ENCODE results near the gene CD2BP2.
"Not testable (repeated sequence)": the region's sequence is repeated elsewhere in the genome, so short reads cannot be mapped to it uniquely, and the experiment has no call there.

The CD2BP2 gene

DNA sequence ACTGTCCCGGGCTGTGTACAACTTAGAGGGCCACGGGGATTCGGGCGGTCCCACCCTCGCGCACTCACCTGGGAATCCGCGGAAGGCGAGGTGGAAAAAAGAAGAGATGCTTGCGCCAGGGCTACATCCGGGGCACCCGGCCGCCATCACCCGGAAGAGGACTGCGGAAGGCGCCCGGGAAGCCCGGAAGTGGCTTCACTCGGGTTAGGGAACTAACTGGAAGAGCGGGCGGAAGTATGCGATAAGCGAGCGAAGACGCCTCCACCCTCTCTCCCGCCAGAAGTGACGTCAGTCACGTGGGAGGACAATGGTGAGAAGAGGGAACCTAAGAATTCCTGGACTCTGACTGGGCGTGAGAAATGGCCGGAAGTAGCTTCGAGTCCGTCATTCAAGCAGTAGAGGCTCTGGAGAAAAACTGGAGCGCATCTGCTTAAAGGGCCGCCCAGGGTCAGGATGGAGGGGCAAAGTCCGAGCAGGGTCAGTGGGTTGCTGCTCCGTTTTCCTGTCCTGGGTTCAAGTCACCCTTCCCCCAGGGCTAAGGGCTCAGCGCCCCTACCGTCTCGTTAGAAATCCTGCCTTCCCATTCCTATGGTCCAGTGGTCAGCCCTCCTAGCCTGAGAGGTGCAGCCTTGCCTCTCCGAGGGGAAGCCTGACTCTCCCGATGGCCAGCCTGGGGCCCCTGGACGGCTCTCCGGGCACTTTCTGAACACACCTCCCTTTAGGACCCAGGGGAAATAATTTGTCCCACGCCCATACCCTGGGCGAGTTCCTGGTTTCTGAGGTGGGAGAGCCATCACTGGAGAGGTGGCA lies at the start of gene CD2BP2:
Gene CD2BP2, minus strand, starts transcription at position 165 of the 810 bp plus-strand sequence. CDS start 627 bp downstream, outside the sequence.
- DNase-seq = peak; percentile 86

DNA sequence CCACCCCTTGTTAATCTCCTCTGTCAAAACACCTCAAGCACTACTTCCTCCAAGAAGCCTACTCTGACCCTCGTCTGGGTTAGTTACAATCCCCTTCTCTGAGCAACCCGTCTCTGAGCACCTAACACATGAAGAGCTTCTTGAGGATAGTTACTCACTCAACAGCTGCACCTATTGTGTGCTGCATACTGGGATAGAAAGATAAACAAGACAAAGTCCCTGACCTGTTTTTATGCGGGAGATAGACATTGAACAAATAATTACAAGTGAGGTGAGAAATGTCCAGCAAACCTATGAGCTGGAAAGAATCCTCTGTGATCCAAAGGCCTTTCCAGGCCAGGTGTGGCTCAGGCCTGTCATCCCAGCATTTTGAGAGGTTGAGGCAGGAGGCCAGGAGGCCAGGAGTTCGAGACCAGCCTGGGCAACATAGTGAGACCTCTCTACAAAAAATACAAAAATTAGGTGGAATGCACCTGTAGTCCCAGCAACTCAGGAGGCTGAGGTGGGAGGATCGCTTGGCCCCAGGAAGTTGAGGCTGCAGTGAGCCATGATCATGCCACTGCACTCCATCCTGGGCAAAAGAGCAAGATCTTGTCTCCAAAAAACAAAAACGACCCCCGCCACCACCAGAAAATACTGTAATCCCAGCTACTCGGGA lies 46.8 kb upstream of the CD2BP2 start:
- no peak for DNase-seq

DNA sequence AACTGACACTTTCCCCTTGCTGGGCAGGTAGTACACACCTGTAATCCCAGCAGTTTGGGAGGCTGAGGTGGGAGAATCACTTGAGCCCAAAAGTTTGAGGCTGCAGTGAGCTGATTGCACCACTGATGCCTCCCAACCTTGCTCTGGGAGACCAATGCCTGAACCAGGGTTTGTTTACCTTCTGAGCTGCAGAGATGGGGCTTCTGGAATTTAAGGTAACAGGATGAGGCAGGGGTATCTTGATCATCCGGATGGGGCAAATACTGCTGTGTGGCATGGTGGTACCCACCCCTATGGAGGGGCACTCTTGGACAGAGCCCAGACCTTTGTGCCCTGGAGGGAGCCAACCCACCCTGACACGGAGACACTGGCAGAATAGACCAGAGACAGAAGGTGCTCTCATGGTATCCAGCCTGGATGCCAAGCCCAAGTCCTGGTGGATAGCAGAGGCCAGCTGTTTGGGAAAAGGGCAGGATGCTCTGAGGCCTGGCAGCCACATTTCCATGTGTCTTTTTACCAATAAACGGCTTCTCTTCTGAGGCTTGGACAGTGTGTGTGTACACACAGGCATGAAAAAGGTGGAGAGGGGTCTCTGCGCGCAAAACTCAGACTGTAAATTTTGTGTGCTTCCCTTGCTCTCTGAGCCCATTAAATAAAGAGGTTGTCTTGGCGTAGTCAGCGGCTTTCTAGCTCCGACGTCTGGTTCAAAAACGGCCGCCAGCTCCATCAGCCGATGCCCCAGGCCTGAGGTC lies 44.5 kb upstream of the CD2BP2 start:
- DNase-seq = no peak

DNA sequence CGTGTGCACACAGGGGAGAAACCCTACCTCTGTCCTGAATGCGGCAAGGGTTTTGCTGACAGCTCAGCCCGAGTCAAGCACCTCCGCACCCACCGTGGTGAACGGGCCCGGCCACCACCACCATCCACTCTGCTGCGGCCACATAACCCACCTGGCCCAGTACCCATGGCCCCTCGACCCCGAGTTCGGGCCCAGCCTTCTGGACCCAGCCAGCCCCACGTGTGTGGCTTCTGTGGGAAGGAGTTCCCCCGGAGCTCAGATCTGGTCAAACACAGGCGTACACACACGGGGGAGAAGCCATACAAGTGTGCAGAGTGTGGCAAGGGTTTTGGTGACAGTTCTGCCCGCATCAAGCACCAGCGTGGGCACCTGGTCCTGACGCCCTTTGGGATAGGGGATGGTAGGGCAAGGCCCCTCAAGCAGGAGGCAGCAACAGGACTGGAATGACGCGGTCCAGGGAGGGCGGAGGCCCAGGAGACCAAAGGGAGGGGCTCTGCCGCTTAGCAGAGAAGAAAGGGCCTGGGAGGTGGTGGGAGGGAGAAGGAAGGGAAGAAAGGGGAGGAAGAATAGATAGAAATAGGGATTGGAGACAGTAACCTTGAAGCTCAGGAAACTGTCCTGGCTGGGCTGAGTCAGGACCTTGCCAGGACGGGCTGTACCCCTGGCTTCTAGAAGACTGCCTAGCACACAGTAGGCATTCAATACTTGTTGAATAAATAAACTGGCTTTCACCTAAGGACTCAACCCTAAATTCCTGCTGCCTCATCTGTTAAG lies 43.7 kb upstream of the CD2BP2 start:
- DNase-seq = no peak

DNA sequence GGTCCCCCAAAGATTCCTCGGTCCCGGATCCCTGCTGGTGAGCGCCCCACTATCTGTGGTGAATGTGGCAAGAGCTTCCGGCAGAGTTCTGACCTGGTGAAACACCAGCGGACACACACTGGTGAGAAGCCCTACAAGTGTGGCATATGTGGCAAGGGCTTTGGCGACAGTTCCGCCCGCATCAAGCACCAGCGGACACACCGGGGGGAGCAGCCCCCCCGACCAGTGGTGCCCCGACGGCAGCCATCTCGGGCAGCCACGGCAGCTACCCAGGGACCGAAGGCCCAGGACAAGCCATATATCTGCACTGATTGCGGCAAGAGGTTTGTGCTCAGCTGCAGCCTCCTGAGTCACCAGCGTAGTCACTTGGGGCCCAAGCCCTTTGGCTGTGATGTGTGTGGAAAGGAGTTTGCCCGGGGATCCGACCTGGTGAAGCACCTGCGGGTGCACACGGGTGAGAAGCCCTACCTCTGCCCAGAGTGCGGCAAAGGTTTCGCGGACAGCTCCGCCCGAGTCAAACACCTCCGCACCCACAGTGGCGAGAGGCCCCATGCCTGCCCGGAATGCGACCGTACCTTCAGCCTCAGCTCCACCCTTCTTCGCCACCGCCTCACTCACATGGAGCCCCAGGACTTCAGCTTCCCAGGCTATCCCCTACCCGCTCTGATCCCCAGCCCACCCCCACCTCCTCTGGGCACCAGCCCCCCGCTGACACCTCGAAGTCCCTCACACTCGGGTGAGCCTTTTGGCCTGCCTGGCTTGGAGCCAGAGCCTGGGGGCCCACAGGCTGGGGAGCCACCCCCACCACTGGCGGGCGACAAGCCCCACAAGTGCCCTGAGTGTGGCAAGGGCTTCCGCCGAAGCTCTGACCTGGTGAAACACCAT lies 42.9 kb upstream of the CD2BP2 start:
- no peak for DNase-seq

DNA sequence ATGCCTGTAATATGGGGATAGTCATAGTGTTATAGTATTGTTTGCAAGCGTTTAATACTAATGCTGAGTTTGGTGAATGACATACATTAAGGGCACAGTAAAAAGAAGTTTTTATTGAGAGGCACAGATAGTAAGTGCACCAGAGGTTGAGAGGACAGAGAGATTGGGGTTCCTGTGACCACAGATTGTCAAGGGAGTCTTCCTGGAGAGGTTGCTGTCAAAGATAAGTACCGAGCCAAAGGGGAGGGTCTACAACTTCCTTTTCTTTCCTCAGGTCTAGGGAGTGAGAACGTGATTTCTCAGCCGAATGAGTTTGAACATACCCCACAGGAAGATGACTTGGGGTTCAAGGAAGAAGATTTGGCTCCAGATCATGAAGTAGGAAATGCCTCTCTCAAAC lies 41.9 kb upstream of the CD2BP2 start:
- DNase-seq = no peak

DNA sequence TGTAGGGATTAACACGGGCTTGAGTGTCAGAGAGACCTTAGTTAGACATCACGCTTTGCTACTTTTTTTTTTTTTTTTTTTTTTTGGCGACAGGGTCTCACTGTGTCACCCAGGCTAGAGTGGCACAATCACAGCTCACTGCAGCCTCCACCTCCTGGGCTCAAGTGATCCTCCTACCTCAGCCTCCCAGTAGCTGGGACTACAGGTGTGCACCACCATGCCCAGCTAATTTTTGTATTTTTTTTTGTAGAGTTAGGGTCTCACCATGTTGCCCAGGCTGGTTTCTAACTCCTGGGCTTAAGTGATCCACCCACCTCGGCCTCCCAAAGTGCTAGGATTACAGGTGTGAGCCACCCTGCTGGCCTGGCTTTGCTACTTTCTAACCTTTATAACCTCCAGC lies 41.5 kb upstream of the CD2BP2 start:
- DNase-seq = not testable (repeated sequence)

DNA sequence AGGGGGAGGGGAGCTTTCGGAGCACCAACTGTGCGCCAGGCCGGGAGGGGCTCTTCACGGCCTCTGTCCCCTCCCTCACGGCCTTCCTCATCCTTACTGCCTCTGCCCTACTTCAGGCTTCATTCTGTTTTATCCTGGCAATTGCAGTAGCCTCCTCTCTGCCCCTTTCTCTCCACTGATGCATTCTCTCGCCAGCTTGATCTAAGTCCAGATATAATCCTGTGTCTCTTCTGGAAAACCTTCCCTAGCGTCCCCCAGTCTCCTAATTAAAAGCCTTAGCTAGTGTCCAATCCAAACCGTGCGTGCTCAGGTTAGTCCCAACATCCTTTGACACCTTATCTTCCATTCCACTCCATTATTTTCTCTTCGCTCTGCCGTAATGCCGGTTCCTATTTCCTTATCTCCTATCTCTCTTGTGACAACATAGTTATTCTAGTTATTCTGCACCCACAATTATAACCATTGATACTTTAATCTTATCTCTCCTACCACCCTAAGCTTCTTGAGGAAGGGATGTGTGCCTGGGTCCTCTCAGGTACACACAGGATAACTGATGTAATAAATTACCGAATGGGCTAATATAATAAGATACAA lies 41.0 kb upstream of the CD2BP2 start:
- no peak for DNase-seq

DNA sequence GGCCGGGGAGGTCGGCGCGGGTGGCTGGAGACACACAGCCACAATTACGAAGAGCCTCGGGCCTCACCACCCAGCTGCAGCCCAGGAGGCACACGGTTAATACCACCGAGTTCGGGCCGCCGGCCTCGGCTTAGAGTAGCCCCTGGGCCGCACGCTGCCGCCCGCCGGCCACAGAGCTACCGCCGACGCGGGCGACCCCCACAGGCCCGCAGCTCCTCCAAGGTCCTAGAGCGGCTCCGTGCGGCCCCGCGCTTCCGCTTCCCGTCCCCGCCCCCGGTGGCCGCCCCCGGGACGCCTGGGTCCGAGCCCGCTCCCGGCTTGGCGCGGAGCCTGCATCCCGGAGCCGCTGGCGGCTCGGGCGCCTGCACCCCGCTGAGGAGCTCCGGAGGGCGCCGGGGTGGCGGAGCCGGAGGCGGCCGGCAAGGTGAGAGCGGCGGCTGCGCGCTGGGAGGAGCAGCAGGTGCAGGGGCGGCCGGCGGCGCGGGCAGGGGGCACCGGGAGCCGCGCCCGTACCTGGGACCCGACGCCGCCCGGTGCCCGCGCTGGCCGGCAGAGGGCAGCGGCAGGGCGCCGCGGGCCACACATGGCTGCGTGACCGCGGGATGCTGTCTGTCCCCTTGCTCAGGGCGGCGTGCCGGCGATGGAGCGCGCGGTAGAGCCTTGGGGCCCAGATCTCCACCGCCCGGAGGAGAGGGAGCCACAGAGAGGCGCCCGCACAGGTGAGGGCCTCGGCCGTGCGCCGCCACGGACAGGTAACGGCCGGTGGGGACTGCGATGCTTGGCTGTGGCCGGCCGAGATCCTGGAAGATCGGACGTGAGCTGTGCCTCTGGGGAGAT lies 40.3 kb upstream of the CD2BP2 start, which contains the start of gene ZNF48:
Gene ZNF48, plus strand, starts transcription at position 266 of the 837 bp plus-strand sequence. Its CDS starts 375 bp downstream, at position 641.
- peak; percentile 59 for DNase-seq

DNA sequence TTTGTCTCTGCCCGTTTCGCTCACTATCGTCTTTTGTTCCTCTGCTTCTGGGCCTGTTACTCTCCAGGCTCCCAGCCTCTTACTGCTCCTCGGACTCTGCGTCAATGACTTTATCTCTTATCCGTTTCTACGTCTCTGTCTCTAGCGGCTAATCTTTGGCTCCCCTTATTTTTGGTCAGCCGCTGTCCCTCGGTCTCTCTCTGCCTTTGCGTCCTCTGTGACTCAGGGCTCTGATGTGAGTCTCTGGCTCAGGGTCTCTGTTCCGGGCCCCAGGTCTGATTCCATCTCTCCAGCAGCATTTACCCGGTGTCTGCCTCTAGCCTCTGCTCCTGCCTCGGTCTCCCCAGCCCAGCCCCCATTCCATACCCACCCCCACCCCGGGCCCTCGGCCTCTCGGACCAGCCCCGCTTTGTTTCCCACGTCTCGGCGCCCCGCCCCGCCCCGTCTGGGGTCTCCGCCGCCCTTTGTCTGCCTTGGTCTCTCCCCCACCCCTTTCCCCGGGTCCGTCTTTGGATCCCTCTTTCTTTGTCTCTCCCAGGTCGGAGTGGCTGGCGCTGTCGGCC lies 39.6 kb upstream of the CD2BP2 start:
- no peak for DNase-seq

DNA sequence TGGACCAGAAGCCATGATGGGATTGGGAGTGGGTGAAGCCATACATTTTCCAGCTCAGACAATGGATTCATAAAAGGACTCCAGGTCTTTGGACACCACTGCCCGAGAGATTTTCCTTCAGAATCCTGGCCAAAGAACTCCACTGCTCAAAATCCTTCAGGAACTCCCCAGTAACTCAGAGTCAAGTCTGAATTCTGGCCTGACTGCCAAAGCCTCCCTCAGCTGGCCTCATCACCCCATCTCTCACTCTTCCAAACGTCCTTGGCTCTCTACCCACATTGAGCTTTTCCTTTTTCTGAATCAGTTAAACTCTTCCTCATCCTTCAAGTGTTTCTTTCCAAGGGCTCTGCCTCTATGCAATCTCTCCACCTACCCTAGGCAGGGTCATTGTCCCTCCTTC lies 28.4 kb upstream of the CD2BP2 start:
- no peak for DNase-seq

DNA sequence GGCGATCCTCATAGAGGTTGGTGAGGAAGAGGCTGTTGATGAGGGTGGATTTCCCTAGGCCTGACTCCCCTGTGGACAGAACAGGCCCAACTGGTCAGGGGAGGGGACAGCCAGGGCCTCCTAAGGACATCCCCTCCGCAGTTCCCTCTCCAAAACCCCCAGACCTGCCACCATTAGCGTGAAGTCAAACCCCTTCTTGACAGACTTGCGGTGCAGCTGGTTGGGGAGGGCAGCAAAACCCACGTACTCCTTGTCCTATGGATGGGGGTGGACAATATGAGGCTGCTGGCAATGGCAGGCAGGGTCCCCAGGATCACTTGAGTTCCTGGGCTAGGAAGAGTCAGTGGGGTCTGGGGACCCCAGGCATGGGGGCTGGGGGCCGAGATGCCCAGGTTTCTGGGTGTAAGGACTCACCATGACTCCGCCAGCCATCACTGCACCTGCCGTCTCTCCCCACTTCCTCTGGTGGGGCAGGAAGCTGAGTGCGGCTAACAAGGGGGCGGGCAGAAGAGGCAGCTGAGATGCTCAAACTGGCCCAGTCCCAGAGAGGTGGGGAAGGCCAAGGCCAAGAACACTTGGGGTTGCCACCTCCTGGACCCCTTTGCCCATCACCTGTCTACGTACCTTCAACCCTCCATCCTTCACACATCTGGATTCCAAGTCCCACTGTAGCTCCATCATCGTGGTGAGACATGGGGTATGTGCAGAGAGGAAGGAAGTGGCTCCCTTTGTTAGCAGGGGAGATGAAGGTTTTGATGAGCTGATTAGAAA lies 27.2 kb upstream of the CD2BP2 start, which contains the start of gene SEPTIN1:
Gene SEPTIN1, minus strand, starts transcription at position 451 of the 771 bp plus-strand sequence. Its CDS starts 19 bp downstream, at position 432.
- DNase-seq = peak; percentile 73

DNA sequence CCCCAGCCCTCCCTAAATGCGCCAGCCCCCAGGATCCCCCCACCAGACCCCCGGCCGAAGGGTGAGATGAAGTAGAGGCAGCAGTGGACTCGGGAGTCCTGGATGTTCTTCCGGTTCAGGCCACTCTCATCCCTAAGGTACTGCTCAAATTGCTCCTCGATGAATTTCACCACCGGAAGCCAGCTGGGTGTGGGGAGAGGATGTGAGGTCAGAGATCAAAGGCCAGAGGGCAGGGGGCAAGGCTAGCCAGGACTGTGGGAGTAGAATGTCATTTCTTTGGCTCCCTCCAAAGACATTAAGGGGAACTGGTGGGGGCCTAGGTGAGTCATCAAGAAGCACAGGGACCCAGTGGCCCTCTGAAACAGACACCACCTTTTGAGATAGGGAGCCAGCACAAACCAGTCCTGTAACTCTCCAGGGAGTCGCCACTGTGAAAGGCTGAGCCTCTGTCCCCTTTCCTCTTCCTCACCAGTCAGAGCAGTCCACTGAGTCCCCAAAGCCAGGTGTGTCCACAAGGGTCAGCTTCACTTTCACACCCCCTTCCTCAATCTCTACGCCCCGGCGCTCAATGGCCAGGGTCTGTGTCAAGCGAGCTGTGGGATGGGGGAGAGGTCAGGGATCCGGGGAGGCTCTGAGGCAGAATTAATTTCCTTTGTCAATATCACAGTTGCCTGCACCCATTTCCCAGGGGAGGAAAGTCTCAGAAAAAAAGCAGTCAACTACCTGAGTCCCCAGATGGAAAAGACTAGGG lies 26.4 kb upstream of the CD2BP2 start:
- DNase-seq = no peak

DNA sequence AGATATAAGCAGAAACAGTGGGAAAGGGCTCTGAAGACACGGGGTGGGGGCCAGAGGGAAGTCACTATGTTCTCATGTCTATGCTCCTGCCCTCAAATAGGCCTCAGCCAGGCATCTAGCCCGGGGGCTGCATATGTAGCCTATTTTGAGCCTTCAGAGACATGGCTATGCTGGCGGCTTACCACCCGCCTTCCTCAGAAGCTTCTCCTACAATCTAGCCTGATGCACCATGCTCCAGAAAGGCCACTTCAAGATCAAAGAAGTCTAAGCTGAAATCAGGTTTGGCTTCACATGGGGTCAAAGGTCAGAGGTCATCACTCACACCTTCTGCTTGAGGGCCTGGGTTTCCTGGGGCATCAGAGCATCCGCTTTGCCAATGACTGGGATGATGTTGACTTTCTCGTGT lies 25.7 kb upstream of the CD2BP2 start:
- no peak for DNase-seq

DNA sequence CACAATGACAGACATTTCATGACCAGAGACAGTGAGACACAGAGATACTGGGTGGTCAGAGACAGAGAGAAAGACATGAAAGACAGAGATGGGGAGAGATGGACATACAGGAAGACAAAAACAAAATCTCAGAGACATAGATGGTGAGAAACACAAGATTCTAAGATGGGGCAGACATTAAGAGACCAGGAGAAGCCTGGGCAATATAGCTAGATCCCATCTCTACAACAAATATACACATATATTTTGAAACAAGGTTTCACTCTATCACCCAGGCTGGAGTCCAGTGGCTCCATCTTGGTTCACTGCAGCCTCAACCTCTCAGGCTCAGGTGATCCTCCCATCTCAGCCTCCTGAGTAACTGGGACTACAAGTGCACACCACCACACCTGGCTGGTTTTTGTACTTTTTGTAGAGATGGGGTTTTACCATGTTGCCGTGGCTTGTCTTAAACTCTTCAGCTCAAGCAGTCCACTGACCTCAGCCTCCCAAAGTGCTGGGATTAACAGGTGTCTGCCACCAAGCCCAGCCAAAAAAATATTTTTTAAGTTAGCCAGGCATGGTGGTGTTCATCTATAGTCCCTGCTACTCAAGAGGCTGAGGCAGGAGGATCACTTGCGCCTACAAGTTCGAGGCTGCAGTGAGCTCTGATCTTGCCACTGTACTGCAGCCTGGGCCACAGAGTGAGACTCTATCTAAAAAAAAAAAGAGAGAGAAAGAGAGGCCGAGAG lies 25.1 kb upstream of the CD2BP2 start:
- no peak for DNase-seq

DNA sequence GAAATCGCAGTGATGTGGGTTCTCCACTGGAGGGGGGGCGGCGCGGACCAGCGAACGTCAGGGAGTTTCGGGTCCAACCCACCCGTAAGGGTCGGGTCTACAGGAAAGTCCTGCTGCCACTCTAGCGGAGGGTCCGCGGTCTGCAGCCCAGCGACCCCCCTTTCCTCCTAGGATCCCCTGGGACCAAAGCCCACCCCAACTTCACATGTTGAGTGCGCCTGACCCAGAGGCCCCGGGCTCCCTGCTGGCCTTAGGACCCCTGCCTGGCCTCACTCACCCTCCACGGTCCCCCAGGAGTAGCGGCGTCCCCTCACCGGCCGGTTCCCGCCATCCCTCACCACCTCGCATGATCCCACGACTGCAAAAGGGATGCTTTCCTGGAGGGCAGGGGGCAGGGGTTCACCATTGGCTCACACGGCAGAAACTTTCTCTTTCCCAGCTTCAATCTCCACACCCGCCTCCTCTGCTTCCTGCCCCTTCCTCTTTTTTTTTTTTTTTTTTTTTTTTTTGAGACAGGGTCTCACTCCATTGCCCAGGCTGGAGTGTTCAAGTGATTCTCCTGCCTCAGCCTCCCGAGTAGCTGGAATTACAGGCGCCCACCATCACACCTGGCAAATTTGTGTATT lies 24.2 kb upstream of the CD2BP2 start:
- no peak for DNase-seq

Data from activated naive CD4-positive, alpha-beta T cell treated with anti-CD3 and anti-CD28 coated beads, Interleukin-2, amount 50 U/mL, for 16 hours (primary cell).